Right ventricle myocardium inferior (tissue), 1 donor: Measurements from ENCODE around the gene ACOT13. TPM values are rescaled to one million over a fixed set of nuclear protein-coding genes. Genes with fewer than 3 reads are reported as not detected.
"Not testable (repeated sequence)": the region's sequence is repeated elsewhere in the genome, so short reads cannot be mapped to it uniquely, and the experiment has no call there.

Experiments
- ATAC-seq: fragments of 200-7000 bp; cut with Tn5 transposase; one replicate; pipeline ENCODE4 v1.9.1; 2020; ENCODE audit warnings: mild to moderate bottlenecking, moderate library complexity
- DNase-seq: peaks from one replicate; pipeline ENCODE4 v3.0.0; 2021; ENCODE audit errors: missing footprints
- intact Hi-C: fragments of 100-400 bp; cut with DNase I; formaldehyde crosslinking; loops from one replicate; pipeline ENCODE4 v1.11.0; 2022
- total RNA-seq: library from RNA; stranded (reverse); fragmentation: NEBNext Ultra II Directional; extraction: Animal tissue kit (Norgen Biotek cat#: 25700); gene quantifications from one replicate; pipeline ENCODE4 v1.2.1, GENCODE V29; 2021
- donor health status: DM: no; HTN: yes; CAD: no; lungs with severe emphysema.

Gene ACOT13
- total RNA-seq, 1 donor from 2014 or later, result 75.8 TPM

DNA sequence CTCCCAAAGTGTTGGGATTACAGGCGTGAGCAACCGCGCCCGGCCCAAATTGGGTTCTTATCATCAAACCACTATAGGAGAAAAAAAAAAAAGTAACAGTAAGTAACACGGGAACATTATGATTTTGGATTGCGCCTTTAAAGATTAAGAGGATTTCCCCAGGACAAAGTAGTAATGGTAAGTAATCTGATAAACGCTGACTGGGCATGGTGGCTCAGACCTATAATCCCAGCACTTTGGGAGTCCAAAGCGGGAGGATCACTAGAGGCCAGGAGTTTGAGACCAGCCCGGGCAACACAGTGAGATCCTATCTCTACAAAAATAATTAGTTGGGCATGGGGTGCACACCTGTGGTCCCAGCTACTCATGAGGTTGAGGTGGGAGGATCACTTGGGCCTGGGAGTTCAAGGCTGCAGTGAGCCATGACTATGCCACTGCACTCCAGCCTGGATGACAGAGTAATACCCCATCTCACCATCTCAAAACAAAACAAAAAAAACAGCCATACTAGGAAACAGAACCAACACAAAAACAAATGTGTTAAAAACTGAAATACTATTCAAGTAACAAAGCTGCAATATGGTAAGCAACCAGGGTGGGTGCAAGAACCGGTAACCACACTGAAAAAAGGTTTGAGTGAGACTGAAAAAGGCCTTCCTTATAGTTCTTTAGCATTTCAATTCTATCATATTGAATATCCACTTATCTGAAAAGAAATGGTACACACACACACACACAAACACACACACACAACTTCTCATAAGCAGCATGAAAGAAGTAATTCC lies 43.8 kb downstream of the ACOT13 start:
- ATAC-seq (no peak), DNase-seq (no peak)
- intact Hi-C loops, result no loop called here

- ATAC-seq, intact Hi-C loops, DNase-seq: not testable (repeated sequence)
Measured at GRCh38 chr6:24716602-24717148, 49.8 kb downstream of the ACOT13 start.

DNA sequence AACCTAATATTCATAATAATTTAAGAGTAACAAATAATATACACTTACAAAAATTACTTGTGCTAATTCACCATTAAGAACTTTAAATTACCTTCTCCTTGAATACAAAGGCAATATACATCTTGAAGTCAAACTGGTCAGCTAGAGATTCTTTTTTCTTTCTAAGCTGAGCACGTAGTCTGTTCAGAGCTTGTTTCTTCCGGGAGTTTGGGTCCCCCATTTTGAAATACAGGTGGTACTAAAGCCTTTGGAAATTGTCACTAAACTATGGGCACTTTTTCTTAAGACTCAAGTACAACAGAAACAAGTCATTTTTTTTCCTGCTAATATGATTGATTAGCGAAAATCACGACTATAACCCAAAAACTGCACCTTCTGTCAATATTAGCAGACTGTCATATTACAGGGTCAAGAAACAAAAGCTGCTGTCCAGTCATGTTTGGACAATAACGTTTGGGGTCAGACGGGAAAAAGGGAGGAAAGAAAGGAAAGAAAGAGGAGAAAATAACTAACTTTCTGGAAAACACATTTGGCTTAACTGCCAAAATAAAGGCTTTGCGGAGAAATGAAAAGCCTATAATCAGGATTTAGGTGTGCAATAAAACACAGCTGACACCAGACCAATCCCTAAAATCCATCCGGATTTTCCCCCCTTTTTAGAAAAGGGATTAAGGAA lies 51.7 kb downstream of the ACOT13 start:
- ATAC-seq, result no peak
- intact Hi-C loops, result no loop called here
- DNase-seq, result no peak

DNA sequence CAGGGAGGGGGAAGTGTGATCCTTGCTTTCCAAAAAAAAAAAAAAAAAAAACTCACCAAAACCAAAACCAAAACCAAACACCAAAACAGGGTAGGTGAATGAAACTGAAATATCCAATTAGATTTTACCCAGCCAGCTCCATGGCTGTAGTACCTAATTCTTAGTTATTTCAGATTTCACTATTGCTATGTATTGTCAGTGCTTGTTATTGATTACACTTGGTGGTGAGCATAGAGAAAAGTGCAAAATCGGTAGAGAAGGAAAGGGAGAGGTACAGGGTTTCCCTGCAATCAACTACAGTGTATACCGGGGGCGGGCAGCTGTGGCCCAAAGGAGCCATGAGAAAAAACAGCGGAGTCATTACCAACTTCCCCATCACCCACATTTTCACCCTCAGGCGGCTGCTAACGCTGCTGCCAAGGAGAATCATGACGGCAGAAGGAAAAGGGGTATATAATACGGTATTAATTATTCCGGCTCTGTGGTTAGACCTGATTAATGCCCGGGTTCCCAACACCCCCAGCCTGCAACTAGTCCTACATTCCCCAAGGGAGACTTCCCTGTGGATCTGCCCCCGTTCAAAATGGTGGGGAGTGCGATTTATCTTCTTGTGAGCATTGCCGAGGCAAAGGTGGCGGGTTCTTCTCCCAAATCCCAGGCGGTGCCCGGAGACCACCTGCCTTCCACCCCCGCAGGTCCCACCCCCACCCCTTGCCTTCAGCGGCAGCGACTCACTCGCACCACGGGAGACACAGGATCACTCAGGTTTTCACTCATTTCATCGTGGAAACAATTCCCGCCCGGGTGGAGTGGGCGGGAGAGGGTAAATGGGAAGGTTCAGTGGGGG lies 52.5 kb downstream of the ACOT13 start, which contains the start of gene C6orf62:
Gene C6orf62 (minus strand): TSS at position 30 of the 847 bp plus-strand sequence. CDS start 486 bp downstream, outside the sequence.
- ATAC-seq (no peak), DNase-seq (peak; percentile 74)
- intact Hi-C loops, result no loop called here

GRCh38 chr6:24720131-24720603 lies 53.3 kb downstream of the ACOT13 start:
- peak; percentile 49 for ATAC-seq
- intact Hi-C loops, result loop anchor here (2.0 kb wide), 2 partner anchors 53 to 55 kb away; partner anchors contain the start of genes ACOT13, GMNN and TDP2
- peak; percentile 86 for DNase-seq

- intact Hi-C loops, result loop anchor here (2.0 kb wide), 2 partner anchors 54 kb away; partner anchors contain the start of genes ACOT13, GMNN and TDP2
- DNase-seq (peak; percentile 100), ATAC-seq (peak; percentile 96)
Measured at GRCh38 chr6:24720604-24721460, 54.0 kb downstream of the ACOT13 start.

DNA sequence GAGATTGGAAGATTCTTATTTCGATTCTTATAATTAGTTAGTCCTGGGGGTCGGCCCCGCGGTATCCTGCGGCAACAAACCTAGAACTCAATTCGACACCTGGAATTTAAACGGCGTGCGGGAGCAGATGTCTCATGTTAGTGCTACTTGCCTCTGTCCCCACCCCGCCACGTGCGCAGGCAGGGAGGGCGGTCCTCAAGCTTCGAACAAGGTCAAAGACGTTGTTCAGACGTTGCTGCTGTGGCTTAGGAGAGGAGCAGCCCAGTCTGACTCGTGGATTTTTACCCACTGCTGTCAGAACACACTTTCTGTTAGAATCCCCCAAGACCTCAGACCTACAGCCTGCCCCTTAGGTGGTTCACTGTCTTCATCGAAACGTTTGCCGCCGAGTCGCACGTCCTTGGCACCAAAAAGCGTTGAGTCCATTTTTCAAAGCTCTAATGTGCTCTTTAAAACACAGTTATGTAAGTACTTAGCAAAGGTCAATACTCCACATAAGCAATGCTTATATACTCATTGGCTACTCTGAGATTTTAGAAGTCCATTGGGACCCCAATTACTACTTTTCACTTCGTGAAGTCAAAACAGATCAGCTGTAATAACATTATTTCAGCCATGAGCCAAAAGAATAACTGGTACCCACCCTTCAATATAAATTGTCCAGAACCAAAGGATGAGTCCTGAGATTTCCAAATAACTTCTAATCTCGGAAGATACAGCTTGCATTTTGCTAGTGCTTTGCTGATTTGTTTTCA lies 54.8 kb downstream of the ACOT13 start:
- peak; percentile 95 for DNase-seq
- ATAC-seq, result peak; percentile 70

GRCh38 chr6:24723270-24723669 lies 56.4 kb downstream of the ACOT13 start:
- no peak for DNase-seq
- no peak for ATAC-seq
- intact Hi-C loops, result no loop called here

More for the DNA sequence above, 54.8 kb downstream of the ACOT13 start:
- intact Hi-C loops, result loop anchor here (2.0 kb wide), 2 partner anchors 53 to 55 kb away; partner anchors contain the start of genes ACOT13, GMNN and TDP2

- ATAC-seq, intact Hi-C loops, DNase-seq: not testable (repeated sequence)
Measured at GRCh38 chr6:24730653-24731052, 63.8 kb downstream of the ACOT13 start.

DNA sequence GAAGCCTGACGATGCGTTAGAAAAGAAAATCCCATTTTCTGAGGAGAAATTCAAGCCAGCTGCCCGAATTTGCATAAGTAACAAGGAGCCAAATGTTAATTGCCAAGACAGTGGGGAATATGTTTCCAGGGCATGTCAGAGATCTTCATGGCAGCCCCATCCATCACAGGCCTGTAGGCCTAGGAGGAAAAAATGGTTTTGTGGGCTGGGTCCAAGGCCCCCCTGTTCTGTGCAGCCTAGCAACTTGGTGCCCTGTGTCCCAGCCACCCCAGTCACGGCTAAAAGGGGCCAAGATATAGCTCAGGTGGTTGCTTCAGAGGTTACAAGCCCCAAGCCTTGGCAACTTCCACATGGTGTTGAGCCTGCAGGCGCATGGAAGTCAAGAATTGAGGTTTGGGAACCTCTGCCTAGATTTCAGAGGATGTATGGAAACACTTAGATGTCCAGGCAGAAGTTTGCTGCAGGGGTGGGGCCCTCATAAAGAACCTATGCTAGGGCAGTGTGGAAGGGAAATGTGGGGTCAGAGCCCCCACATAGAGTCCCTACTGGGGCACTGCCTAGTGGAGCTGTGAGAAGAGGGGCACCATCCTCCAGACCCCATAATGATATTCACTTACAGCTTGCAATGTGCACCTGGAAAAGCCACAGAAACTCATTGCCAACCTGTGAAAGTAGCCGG lies 64.7 kb downstream of the ACOT13 start:
- ATAC-seq, intact Hi-C loops, DNase-seq: not testable (repeated sequence)

- intact Hi-C loops, result no loop called here
- ATAC-seq, result no peak
- DNase-seq, result no peak
Measured at GRCh38 chr6:24734166-24734565, 67.3 kb downstream of the ACOT13 start.

DNA sequence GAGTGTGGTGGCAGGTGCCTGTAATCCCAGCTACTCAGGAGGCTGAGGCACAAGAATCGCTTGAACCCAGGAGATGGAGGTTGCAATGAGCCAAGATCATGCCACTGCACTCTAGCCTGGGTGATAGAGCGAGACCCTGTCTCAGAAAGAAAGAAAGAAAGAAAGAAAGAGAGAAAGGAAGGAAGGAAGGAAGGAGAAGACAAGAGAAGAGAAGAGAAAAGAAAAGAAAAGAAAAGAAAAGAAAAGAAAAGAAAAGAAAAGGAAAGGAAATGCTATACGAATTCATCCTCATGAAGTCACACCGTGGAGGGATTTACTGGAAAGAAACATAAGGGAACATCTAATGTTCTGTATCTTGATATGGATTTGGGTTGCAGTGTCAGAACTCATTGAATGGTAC lies 67.8 kb downstream of the ACOT13 start:
- ATAC-seq, intact Hi-C loops, DNase-seq: not testable (repeated sequence)

DNA sequence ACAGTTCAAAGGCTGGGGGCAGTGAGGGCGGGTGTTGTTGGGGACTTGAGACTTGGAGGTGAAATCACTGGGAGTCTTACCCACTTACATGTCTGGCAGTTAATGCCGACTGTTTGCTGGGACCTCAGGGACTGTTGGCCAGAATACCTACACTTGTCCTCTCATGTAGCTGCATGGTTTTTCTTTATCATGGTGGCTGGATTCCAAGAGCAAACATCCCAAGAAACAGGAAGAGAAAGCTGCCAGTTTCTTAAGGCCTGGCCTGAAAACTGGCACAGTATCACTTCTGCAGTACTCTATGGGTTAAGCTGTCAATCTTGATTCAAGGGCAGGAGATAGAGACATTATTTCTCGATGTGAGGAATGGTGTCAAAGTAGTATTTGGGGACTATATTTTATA lies 71.9 kb downstream of the ACOT13 start:
- no peak for DNase-seq
- intact Hi-C loops, result no loop called here
- no peak for ATAC-seq

- ATAC-seq (no peak), DNase-seq (no peak)
- intact Hi-C loops, result no loop called here
Measured at GRCh38 chr6:24740861-24741260, 74.0 kb downstream of the ACOT13 start.

- no peak for DNase-seq
- intact Hi-C loops, result no loop called here
- no peak for ATAC-seq
Measured at GRCh38 chr6:24742216-24742738, 75.4 kb downstream of the ACOT13 start.
